Eye (tissue), 1 donor: Measurements from ENCODE around the gene TPT1.
A peak's percentile ranks its signal among the peaks of the same experiment; 100 is the strongest.
"Not testable (repeated sequence)": the region's sequence is repeated elsewhere in the genome, so short reads cannot be mapped to it uniquely, and the experiment has no call there.

Experiments used
- DNase-seq: peaks from one replicate; pipeline ENCODE4 v3.0.0-alpha.2; 2015

TPT1 gene

DNA sequence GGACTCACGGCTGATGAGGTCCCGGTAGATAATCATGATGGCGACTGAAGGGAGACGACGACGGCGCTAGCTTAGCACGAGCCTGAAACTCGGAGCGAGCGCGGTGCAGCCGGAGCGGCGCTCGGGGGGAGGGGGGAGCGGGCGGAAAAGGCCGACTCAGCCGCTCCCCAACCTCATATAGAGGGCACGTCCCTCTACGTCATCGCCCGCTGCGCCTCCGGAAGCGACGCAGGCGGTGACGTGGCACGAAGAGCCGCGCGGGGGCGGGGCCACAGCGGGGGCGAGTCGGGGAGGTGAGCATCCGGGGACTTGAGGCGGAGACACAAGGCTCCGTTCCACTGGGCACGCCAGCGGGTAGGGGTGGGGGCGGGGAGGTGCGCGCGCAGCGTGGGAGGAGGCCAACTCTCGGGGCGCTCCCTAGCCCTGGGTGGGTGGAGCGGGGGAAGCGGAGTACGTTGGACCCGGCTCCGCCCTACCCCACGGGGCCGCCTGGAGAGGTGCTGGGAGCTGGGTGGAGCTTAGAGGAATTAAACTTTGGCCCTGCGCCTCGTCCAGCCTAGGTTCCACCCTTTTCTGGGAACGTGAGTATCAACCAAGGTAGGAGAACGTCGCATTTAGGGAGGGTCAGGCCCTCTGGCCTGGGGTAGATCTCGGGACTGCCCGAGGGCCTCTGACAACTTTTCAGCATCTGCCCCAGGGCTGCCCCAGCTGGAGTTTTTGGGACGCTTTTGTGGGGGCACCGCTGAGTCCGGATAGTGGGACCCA is at the start of gene TPT1:
Gene TPT1 (minus strand): TSS at position 150 of the 765 bp plus-strand sequence. CDS start 114 bp downstream, at position 36.
- peak; percentile 99 for DNase-seq

DNA sequence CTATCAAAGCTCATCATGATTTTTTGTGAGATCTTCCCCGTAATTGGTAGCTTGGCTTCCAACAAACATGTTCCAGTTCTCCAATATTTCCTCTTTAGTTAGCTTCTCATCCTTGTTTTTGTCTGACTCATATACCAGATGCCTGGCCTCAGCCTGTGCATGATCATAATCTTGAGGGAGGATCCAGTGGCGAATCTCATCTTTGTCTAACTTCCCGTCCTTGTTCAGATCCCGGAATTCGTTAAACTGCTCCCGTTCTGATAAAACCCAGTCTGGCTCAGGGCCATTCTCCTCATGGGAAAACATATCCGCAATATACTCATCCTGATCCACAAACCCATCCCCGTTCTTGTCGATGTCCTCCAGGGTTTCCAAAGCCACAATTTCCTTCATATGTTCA is 49.4 kb upstream of the TPT1 start:
- not testable (repeated sequence) for DNase-seq

DNA sequence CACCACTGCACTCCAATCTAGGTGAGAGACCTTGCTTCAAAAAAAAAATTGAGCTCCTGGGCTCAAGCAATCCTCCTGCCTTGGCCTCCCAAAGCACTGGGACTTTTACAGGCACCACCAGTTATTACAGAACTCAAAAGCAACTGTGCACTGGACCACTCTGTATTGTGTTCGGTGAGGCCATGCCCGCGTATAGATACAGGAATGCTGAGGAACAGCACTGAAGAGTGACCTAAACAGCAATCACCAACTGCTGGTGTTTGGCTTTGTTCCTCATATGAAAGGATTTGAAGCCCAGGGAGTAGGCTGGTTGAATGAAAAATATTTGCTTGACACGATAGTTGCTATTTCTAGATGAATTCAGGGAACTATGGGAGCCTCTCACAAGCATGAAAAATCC is 47.7 kb upstream of the TPT1 start:
- no peak for DNase-seq

DNA sequence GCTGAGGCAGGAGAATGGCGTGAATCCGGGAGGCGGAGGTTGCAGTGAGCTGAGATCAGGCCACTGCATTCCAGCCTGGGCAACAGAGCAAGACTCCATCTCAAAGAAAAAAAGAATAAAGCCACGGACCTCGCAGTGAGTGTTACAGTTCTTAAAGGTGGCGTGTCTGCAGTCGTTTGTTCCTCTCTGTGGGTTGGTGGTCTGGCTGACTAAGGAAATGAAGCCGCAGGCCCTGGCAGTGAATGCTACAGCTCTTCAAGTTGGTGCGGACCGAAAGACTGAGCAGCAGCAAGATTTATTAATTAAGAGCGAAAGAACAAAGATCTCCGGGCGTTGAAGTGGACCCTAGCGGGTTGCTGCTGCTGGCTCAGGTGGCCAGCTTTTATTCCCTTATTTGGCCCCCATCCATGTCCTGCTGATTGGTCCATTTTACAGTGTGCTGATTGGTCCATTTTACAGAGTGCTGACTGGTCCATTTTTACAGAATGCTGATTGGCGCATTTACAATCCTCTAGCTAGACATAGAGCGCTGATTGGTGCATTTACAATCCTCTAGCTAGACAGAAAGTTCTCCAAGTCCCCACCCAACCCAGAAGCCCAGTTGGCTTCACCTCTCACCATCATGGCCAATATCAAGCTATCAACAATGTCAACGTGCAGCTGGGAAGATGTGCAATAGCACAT is 46.1 kb upstream of the TPT1 start:
- DNase-seq = not testable (repeated sequence)

- no peak for DNase-seq
These were observed 45.0 kb upstream of the TPT1 start for GRCh38 chr13:45385907-45386553.

- no peak for DNase-seq
These were observed 44.3 kb upstream of the TPT1 start for GRCh38 chr13:45385320-45385719.

DNA sequence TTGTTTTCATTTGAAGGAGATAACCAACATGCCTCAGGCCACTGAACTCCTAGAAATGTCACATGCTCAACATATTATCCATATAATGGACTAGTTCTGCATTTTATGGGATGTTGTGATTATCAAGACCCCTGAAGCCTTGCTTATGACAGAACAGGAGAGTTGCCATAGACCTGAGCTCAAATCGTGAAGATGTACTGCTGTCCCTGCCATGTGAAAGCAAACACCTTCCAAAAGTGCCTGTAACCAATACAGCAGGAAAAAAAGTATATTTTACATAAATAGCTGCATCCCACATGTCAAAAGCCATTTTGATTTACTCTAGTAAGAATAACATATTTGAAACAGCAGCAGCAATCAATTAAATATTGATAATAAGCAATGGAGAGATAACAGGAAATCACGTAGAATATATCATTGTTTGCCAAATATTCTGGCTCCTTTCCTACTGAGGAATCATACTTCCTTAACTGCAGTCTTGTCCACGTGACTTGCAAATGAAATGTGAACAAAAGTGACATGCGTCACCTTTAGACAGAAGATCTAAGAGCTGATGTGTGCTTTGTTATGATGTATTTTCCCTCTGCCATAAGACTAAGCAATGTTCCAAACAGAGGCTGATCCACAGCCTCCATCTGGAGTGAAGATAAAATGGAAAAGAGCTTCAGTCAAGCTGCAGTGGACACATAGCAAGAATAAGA is 43.6 kb upstream of the TPT1 start:
- no peak for DNase-seq

DNA sequence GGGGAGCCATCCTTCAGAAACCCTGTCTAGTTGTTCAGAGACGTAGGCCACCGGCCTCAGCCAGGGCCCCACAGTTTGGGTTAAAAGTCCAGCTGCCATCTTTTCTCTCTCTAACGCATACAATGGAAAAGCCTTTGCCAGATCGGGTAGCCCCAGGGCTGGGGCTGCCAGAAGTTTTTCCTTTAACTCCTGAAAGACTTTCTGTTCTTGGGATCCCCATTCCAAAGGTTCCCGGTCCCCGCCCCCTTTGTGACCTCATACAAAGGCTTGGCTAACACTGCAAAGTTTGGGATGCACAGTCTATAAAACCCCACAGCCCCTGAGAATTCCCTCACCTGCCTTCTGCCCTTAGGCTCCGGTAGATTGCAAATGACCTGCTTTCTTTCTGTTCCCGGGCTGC is 41.8 kb upstream of the TPT1 start:
- not testable (repeated sequence) for DNase-seq

- DNase-seq = no peak
These were observed 40.2 kb upstream of the TPT1 start for GRCh38 chr13:45381196-45381595.

DNA sequence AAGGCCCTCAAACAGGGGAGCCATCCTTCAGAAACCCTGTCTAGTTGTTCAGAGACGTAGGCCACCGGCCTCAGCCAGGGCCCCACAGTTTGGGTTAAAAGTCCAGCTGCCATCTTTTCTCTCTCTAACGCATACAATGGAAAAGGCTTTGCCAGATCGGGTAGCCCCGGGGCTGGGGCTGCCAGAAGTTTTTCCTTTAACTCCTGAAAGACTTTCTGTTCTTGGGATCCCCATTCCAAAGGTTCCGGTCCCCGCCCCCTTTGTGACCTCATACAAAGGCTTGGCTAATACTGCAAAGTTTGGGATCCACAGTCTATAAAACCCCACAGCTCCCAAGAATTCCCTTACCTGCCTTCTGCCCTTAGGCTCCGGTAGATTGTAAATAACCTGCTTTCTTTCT is 39.7 kb upstream of the TPT1 start:
- not testable (repeated sequence) for DNase-seq

DNA sequence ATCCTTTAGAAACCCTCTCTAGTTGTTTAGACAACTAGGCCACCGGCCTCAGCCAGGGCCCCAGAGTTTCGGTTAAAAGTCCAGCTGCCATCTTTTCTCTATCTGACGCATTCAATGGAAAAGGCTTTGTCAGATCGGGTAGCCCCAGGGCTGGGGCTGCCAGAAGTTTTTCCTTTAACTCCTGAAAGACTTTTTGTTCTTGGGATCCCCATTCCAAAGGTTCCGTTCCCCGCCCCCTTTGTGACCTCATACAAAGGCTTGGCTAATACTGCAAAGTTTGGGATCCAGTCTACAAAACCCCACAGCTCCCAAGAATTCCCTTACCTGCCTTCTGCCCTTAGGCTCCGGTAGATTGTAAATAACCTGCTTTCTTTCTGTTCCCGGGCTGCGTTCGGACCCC is 38.5 kb upstream of the TPT1 start:
- DNase-seq = not testable (repeated sequence)

DNA sequence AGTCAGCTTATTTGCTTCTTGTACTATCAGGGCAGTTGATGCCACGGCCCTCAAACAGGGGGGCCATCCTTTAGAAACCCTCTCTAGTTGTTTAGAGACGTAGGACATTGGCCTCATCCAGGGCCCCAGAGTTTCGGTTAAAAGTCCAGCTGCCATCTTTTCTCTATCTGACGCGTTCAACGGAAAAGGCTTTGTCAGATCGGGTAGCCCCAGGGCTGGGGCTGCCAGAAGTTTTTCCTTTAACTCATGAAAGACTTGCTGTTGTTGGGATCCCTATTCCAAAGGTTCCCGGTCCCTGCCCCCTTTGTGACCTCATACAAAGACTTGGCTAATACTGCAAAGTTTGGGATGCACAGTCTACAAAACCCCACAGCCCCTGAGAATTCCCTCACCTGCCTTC is 37.8 kb upstream of the TPT1 start:
- not testable (repeated sequence) for DNase-seq

GRCh38 chr13:45377314-45377713 is 36.3 kb upstream of the TPT1 start:
- DNase-seq = not testable (repeated sequence)

GRCh38 chr13:45376651-45377050 is 35.7 kb upstream of the TPT1 start:
- DNase-seq = not testable (repeated sequence)

DNA sequence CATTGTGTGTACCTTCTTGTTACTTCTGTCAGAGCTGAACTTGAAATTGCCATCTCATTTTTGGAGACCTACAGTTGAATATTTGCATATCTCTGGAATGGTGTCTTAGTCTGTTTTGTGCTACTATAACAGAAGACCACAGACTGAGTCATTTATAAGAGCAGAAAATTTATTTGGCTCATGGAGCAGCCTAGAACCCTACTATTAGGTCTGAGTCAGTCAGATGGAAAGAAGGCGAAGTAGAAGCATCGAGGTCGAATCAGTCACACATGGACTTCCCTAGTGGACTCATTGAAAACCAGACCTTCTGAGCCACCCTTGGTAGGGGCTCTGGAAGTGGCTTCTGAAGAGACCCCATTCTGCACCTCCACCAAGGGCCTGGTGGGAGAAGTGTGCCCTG is 33.9 kb upstream of the TPT1 start:
- no peak for DNase-seq

DNA sequence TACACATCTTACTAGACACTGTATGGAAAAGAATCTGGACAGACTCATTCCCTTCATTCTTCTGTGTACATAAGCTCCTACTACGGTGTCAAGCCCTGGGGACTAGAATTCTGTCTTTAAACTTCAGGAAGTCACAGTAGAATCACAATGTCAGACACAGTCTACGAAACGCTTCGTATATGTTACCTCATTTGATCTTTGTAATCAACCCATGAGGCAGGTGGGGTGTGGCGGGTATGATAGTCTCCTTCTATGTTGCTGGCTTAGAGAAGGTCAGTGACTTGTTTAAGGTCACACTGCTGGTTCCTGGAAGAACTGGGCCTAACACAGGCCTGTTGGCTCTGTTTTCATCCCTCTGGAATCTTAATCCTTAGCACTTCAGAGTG is 32.2 kb upstream of the TPT1 start:
- DNase-seq = no peak

DNA sequence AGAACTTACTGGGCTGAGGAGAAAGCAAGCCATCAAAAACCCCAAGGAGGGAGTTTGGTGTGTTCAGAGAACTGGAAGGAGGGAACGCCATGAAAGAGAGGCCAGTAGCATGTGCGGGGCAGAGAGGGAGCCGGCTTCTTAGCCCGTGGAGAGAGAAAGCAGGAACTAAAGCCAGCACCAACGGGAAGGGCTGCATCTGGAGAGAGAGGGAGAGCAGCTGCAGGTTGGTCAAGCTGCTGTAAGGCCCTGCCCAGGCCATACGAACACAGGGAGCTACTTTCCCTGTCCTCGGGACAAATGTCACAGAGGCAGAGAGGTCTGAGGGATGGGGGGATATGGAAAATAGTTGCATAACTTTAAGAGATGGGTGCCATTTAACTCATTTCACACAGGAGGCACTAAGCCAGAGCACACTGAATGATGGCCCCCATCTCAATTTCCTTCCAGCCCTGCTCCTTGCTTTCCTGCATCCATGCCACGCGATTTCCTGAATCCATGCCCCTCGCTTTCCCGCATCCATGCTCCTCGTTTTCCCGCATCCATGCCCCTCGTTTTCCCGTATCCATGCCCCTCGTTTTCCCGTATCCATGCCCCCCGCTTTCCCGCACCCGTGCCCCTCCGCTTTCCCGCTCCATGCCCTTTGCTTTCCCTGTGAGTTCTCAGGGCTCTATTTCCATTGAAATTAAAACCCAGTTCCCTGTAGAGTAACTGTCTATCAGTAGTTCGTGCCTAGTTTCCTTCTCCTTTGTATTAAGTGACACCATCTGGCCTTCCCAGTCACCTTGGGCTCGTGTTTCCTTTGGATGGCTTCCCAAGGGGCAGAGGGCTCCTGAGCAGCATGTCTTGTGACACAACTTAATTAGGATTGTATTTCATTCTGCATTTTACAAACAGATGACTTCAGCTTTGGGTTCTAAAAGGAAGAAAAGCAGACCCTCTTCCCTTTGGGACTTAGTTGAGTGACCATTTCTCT is 31.5 kb upstream of the TPT1 start:
- DNase-seq = no peak

DNA sequence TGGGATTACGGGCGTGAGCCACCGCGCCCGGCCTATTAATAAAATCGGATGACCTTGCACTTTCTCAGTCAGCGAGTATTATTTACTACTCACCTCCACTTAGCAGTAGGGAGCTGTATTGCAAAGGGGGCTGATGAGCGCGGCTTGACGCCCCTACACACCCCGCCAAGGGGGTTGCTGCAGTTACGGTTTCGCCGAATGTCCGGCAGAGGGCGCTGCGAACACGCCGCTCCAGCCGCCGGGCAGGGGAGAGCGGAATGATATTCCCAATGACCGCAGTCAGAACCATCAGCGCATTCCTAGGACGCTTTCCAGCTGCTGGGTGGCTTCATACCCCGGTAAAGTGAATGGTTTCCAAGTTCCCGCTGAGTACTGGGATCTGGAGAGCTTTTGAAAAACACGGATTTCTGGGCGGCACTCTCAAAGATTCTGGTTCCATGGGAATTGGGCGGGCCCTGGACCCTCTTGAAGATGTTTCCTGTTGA is 30.0 kb upstream of the TPT1 start:
- DNase-seq = peak; percentile 86

DNA sequence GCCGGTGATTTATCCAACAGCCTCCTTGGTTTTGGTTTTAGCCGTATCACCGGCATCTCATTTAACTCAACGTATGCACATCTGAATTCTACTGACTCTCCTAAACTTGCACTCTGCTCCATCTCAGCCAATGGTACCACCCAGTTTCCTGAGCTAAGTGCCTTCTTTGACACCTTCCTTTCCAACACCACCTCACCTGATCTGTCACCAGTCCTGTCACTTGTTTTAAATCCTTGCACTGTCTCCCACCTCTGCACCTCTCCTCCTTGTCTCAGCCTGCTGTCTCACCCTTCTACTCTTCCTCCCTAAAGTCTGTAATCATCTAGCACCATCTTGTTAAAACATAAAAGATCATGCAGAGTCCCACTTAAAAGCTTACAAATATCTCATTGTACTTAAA is 28.1 kb upstream of the TPT1 start:
- DNase-seq = no peak

DNA sequence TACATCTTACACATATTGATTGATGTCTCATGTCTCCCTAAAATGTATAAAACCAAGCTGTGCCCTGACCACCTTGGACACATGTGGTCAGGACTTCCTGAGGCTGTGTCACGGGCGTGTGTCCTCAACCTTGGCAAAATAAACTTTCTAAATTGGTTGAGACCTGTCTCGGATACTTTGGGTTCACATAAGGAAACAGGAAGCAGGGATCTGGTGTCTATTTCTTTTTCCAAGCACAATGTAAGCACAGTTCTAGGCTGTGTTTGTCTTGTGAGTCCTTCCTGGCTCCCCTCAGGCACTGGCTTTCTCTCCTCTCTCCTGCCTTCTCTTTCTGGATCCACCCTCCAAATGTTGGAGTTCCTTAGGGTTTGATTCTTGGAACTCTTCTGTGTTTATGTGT is 27.6 kb upstream of the TPT1 start:
- DNase-seq = no peak

DNA sequence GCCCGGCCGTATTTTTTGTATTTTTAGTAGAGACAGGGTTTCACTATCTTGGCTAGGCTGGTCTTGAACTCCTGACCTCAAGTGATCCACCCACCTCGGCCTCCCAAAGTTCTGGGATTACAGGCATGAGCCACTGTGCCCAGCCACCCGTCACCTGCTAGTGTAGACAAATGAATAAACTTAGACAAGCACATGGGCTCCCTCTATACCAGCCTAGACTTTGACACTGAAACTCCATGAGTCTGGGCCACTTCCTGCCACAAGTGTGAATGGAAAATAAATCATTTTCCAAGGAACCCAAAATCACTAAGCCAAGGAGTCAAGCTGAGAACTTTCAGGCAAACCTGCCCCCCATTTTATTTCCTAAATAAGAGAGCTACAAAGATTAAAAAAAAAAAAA is 27.0 kb upstream of the TPT1 start:
- no peak for DNase-seq

- DNase-seq = no peak
These were observed 26.4 kb upstream of the TPT1 start for GRCh38 chr13:45367358-45367757.
